ENCODE results near the gene OR6C68. TPM values are rescaled to one million over a fixed set of nuclear protein-coding genes. Genes with fewer than 3 reads are reported as not detected.

Gene OR6C68
- total and polyA plus RNA-seq, 2 of the 8 experiments (the other 6 are each of a cell fraction or from before 2014, with no cell fraction given), result not detected

DNA sequence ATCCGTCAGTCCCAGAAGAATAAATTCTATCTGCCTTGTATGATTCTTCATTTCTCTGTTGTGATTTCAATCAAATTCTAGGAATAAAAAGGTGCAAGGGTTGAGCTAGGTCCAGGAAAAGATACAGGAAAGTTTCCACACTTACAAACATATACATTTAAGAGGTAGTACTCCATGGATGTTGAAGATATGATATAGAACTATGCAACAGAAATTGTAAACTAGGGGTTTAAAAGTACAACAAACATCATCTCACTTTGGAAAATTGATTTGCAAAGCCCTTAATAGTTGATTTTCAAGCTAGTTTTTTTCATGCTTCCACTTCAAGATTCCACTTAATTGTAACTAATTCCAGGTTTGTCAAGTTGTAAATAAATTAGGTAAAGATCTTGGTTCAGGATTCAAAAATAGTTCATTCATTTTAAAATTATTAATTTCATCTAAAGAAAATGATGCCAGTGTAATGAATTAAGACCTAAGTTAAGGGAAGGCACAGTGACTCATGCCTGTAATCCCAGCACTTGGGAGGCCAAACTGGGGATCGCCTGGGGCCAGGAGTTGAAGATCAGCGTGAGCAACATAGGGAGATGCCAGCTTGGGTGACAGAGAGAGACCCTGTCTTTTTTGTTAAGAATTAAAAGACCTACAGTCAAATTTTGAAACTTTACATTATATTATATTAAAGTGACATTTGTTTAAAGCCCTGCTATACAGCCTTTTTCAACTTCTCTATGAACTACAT, 21.9 kb upstream of the OR6C68 start, which contains the start of gene OR6C70:
Gene OR6C70 (minus strand): TSS at position 51 of the 742 bp plus-strand sequence. CDS start 0 bp downstream, at position 51.
- Histone ChIP-seq H2BK5ac (ENCODE audit: low read depth, low read length) (no peak within 1 kb of the TSS), H3K79me2 (ENCODE audit: control insufficient read depth in 1 of 2, insufficient read depth in 2 of 2, low read length in 2 of 2) (no peaks in the 10 kb centered on the region), H3K23me2 (ENCODE audit: low read depth, low read length) (no peaks in the 10 kb centered on the region), H4K5ac (ENCODE audit: insufficient read length, low read depth, low read length) (no peak within 1 kb of the TSS), H2BK15ac (ENCODE audit: low read length) (no peak within 1 kb of the TSS), H2AFZ (ENCODE audit: low read length) (peak within 1 kb of the TSS; percentile 6; the same call in 1 of the 2 replicates), H3K9ac (replicated peaks in 1 of 4; ENCODE audit: extremely low read depth in 1 of 4, low read depth in 3 of 4, low read length in 3 of 4) (no peak within 1 kb of the TSS), H3K4me3 (ENCODE audit: extremely low read depth in 1 of 4, insufficient read depth in 2 of 4, low read depth in 3 of 4, low read length in 4 of 4) (no peak within 1 kb of the TSS), H3K18ac (ENCODE audit: extremely low read depth, low read length) (no peak within 1 kb of the TSS), H3K4me1 (replicated peaks in 1 of 4; ENCODE audit: control insufficient read depth in 3 of 4, insufficient read depth in 4 of 4, low read length in 3 of 4) (no peaks in the 10 kb centered on the region), H3K14ac (ENCODE audit: insufficient read length) (no peak within 1 kb of the TSS), H3K4ac (replicated peaks; ENCODE audit: insufficient read length, low read depth, low read length) (no peak within 1 kb of the TSS), H3K27ac (ENCODE audit: low read depth, low read length) (no peak within 1 kb of the TSS), H3K9me3 (ENCODE audit: insufficient read depth in 2 of 2, low read depth in 1 of 2, low read length in 1 of 2) (no peaks in the 10 kb centered on the region), H2BK120ac (replicated peaks; ENCODE audit: low read depth, low read length) (no peak within 1 kb of the TSS), H3K36me3 (ENCODE audit: control insufficient read depth in 2 of 4, insufficient read depth in 4 of 4, low read length in 3 of 4) (no peaks in the 10 kb centered on the region), H3K79me1 (ENCODE audit: low read depth, low read length) (no peaks in the 10 kb centered on the region), H3K27me3 (replicated peaks in 1 of 4; ENCODE audit: control insufficient read depth in 3 of 4, extremely low read depth in 1 of 4, insufficient read depth in 3 of 4, low read length in 3 of 4) (no peaks in the 10 kb centered on the region), H3K56ac (replicated peaks; ENCODE audit: insufficient read length, low read depth, low read length) (no peak within 1 kb of the TSS), H2AK5ac (ENCODE audit: low read depth, low read length) (no peak within 1 kb of the TSS), H3K23ac (ENCODE audit: insufficient read length) (no peak within 1 kb of the TSS), H2BK12ac (ENCODE audit: low read depth, low read length) (no peak within 1 kb of the TSS), H4K8ac (ENCODE audit: extremely low read depth, insufficient read depth, low read length) (no peak within 1 kb of the TSS), H3K4me2 (ENCODE audit: insufficient read depth in 1 of 2, low read depth in 2 of 2, low read length in 2 of 2) (no peak within 1 kb of the TSS), H4K91ac (replicated peaks; ENCODE audit: insufficient read length, low read length) (no peak within 1 kb of the TSS), H4K20me1 (replicated peaks in 1 of 2; ENCODE audit: control insufficient read depth in 1 of 2, insufficient read depth in 2 of 2, low read length in 2 of 2) (no peaks in the 10 kb centered on the region), H2BK20ac (ENCODE audit: low read length) (no peak within 1 kb of the TSS)
- 86% methylated on average over 3 of the region's 3 CpGs; no CpG with 5 or more reads in 1 of the 2 experiments for WGBS, 2 experiments (ENCODE audit: extremely low coverage in 1 of 2, insufficient coverage in 1 of 2, insufficient read length in 1 of 2, insufficient replicate concordance in 2 of 2, low coverage in 1 of 2, low lambda C conversion rate in 2 of 2, missing lambda C conversion rate in 1 of 2)
- ChIA-PET CTCF (ENCODE audit: partially characterized antibody) (interaction anchor here (0.6 to 0.7 kb wide), 2 partner anchors 25 to 42 kb away, joined by 3 read pairs; no protein-coding TSS in a partner anchor), POLR2A (ENCODE audit: partially characterized antibody) (no interaction called here)
- TF ChIP-seq RFX5 (IDR thresholded peaks at IDR 0.05; ENCODE audit: borderline replicate concordance, low read depth, low read length), result no peak
- TF ChIP-seq SP4 (IDR thresholded peaks at IDR 0.05; ENCODE audit: low read length), result no peak
- no peak for TF ChIP-seq BACH1 (IDR thresholded peaks at IDR 0.05; ENCODE audit: low read length)
- TF ChIP-seq TEAD4 (IDR thresholded peaks at IDR 0.05; ENCODE audit: low read depth, low read length), result no peak
- TF ChIP-seq POLR2AphosphoS5 (IDR thresholded peaks at IDR 0.05; ENCODE audit: low read depth, low read length), result no peak
- no peak for TF ChIP-seq CREB1 (IDR thresholded peaks at IDR 0.05)
- DNase-seq (ENCODE audit: low read depth in 1 of 2, low spot score in 2 of 2), result peak in 1 of 2 experiments; percentile 2
- no peak for FAIRE-seq

Data from H1 (cell line).